Measurements from ENCODE around the gene HMGB1. TPM values are rescaled to one million over a fixed set of nuclear protein-coding genes. Genes with fewer than 3 reads are reported as not detected.
"Not testable (repeated sequence)": the region's sequence is repeated elsewhere in the genome, so short reads cannot be mapped to it uniquely, and the experiment has no call there.

The HMGB1 gene
- total RNA-seq, 1 donor from 2014 or later, result 118 TPM

DNA sequence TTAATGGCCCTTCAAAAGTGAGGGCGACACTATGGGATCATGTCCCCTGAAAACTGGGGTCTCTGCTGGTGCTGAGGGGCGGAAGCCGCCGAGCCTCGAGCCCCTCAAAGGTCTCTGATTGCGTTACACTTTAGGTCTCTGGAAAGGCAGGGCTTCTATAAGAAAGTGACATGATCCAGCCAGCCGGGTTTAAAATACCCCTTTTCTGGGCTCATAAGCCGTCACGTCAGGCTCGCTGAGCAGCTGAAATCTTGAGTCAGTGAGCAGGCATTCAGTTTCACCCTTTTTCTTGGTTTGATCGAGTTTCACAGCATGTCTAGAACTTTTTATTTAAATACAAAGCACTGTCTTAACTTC, 600 bp upstream of the HMGB1 start:
- no peak for DNase-seq (ENCODE audit: low spot score)

DNA sequence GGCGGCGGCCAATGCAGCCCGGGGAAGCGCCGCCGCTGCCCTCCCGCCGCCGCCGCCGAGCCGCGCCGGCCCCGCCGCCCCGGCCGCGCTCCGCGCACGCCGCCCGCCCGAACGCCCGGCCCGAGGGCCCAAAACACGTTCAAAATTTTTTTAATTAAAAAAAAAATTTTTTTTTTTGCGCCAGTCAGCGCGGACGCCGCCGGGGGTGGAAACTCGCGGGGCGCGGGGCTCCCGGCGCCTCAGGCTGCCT, 468 bp downstream of the HMGB1 start:
- no peak for DNase-seq (ENCODE audit: low spot score)

DNA sequence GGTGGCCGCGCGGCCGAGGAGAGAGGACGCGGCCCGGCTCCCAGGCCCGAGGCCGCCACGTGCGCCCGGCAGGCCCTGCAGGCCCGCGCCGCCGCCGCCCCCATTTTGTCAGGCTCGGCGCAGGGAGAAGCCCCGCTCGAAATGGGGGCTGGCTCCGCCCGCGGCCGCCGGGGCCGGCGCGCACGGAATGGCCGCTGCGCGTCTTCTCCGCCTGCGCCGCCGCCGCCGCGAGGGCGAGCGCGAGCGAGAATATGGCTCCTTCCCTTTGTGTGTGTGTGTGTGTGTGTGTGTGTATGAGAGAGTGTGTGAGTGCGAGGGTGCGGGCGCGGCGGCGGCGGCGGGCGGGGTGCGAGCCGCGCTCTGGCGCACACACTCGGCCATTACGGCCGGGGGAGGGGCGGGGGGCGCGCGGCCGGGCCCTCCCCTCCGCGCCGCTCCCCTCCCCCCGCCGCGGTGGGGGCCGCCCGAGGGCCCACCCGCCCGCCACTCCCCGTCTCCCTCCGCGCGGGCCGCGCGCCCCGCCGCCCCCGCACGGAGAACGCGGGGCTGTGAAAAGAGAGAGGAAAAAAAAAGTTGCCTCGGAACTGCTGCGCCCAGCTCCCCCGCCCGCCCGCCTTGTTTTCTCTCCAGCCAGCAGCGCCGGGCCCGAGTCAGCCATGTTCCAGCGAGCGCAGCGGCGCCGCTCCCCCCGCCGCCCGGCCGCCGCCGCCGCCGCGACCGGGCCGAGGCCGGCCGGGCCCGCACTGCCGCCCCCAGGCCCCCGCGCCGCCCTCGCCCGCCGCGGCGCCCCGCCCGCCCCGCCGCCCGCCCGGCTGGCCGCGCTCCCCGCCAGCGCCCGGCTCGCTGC, 1.0 kb downstream of the HMGB1 start:
- peak; percentile 89 for DNase-seq (ENCODE audit: low spot score)

DNA sequence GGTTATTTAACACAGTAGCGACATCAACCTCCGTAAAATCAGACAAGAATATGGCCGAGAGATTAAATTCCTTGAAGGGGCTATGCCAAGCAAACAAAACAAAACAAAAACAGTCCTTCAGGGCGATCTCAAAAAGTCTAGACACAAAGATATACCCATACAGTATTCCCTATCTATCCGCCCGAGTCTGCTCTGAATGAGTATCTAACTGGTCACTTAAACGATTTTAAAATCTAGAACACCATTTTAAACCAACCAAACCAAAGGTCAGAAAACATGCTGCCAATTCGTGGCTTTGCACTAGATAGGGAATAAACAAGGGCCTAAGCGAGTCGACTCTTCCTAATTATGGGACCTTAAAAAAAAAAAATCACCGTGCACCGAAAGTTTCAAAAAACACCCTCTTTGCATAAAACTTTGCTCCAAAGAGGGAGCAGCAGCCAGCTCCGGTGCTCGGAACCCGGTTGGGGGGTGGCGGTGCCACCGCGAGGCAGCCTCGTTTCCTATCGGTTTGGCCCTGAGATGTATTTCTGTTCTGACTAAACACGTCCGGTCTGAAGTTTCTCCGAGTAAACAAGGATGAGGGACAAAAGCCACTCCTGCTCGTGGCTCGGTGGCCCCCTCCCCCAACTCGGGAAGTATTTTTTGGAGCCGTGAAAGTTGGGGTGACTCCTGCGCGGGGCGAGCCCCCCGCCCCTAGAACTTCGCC, 1.8 kb downstream of the HMGB1 start:
- DNase-seq (ENCODE audit: low spot score), result peak; percentile 66

DNA sequence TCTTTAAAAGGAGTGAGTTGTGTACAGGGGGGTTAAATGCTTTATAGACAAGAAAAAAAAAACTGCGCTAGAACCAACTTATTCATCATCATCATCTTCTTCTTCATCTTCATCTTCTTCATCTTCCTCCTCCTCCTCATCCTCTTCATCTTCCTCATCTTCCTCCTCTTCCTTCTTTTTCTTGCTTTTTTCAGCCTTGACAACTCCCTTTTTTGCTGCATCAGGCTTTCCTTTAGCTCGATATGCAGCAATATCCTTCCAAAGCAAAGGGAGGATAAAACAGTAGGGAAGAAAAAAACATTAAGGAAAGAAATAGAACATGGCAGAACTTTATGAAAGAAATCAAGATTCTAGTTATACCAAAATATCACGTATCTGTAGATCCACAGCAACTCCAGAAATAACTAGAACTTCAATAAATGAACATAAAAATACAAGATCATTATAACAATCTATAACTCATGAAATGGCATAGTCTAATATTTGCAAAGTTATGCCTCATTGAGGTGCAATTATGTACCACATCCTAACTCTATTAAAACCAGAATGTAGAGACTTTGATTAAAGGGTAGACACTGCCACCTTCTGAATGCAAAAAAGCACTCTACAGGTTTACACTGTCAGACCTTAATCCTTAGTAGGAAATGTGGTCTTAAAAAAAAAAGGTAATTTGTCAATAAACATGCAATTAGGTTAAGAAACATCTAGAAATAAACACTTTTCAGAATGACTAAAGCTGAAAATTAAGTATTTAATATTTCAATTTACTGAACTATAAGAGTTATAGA, 4.3 kb downstream of the HMGB1 start:
- peak; percentile 61 for DNase-seq (ENCODE audit: low spot score)

DNA sequence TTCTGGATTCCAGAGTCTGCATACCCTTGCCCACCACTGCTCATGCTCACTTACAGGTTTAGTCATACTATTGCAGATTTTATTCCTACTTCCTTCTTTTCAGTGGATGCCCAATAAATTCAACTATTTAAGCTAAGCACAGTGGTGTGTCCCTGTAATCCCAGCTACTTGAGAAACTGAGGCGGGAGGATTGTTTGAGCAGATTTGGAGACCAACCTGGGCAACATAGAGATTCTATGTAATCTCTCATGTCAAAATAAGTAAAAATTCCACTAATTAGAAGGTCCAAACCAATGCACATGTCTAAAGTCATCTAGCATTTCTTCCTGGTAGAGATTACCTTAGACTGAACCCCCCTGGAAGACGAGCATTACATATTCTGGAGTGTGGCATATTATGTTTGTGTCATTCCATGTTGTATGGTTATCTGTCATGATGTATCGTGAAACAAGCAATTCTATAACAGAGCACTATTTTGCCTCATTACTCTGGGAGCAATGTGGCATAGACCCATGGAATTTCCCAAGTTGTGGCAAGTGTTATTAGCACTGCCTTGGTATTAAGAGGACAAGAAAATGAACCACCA, 8.3 kb downstream of the HMGB1 start:
- no peak for DNase-seq (ENCODE audit: low spot score)

DNA sequence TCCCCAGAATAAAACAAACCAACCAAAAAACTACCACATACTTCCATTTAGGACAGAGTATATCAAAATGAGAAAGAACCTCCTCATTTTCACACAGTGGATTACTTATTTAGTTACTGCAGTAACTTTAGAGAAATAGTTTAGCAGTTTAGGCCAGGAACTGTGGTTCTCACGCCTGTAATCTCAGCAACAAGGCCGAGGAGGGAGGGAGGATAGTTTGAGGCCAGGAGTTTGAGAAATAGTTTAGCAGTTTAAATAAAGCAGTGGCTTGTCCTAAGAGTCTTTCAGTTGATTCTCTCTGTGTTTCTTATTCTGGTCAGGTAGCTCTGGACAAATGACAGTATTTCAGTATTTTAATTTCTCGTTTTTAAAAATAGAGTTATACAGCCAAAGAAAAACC, 9.4 kb downstream of the HMGB1 start:
- DNase-seq (ENCODE audit: low spot score), result no peak

DNA sequence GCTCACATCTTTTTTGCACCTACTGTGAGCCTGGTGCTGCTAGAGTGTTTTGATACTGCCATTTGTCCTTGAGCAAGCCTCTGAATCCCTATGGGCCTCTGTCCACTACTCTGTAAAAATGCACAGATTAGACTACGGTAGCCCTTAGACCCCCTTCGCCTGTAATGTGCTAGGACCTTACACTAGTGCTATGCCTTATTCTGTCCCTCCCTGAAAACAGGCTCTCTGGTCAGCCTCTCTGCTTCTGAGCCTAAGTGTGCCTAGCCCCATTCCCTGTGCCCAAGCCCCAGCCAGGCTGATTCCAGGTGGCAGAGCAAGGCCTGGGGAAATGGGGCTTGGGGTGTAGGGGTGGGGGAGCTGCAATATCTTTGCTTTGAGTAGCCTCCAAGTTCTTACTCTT, 10.7 kb downstream of the HMGB1 start:
- no peak for DNase-seq (ENCODE audit: low spot score)

DNA sequence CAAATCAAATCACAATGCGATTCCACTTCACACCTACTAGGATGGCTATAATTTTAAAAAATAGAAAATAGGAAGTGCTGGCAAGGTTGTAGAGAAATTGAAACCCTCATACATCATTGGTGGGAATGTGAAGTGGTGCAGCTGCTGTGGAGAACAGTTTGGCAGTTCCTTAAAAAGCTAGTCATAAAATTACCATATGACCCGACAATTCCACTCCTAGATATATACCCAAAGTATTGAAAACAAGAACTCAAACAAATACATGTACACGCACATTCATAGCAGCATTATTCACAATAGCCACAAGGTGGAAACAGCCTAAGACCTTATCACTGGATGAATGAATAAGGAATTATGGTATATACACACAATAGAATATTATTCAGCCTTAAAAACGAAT, 12.0 kb downstream of the HMGB1 start:
- DNase-seq (ENCODE audit: low spot score), result no peak

DNA sequence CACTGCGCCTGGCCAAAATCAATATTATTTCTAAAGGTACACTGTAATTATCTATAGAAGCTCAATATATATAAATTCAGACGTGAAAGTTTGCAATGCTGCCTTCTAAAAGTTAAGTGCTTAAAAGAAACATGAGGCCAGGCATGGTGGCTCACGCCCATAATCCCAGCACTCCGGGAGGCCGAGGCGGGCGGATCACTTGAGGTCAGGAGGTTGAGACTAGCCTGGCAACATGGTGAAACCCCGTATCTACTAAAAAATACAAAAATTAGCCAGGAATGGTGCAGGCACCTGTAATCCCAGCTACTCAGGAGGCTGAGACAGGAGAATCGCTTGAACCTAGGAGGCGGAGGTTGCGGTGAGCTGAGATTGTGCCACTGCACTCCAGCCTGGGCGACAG, 14.3 kb downstream of the HMGB1 start:
- not testable (repeated sequence) for DNase-seq (ENCODE audit: low spot score)

DNA sequence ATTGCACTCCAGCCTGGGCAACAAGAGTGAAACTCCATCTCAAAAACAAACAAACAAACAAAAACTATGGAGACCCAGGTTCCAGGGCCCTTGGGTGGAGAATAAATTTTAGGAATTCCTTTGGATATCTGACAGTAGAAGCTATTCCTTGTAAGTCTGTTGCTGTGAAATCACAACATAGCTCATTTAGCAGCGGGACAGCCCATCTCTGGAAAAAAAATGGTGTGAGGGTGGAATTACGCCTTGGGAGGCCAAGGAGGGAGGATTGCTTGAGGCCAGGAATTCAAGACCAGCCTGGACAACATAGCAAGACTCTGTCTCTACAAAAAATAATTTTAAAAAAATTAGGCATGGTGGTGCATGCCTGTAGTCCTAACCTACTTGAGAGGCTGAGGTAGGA, 15.7 kb downstream of the HMGB1 start:
- no peak for DNase-seq (ENCODE audit: low spot score)

DNA sequence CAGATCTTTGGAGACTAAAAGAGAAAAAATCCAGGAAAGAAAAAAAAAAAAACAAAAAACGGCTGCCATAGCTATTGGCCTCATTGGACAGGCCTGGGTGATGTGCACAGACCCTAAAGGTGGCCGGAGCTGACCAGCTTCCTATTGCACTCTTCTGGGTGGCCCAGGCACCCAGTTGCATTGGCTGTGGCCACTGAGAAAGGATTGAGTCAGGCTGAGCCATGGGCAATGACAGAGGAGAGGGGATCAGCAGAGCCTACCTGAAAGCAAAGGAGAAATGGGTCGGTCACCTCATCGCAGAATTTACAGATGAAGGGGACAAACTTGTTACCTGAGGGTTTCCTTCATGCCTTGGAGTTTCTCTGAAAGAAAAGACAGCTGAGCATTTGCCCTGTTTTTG, 17.3 kb downstream of the HMGB1 start:
- no peak for DNase-seq (ENCODE audit: low spot score)

DNA sequence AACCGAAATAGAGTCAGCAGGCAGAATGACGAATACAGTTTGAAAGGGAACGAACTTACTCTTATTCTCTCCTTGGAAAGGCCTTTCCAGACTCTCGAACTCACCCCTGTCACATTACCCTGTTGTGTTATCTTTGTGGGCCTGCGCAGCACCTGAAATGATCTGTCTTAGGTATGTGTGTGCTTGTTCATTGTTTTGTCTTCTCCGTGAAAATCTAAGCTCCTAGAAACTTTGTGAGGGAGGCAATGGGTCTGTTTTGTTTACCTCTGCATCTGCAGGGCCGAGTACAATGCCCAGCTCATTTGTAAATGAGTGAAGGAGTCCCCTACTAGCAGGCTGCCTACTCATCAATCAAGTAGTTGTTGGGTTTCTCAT, 19.6 kb downstream of the HMGB1 start:
- no peak for DNase-seq (ENCODE audit: low spot score)

DNA sequence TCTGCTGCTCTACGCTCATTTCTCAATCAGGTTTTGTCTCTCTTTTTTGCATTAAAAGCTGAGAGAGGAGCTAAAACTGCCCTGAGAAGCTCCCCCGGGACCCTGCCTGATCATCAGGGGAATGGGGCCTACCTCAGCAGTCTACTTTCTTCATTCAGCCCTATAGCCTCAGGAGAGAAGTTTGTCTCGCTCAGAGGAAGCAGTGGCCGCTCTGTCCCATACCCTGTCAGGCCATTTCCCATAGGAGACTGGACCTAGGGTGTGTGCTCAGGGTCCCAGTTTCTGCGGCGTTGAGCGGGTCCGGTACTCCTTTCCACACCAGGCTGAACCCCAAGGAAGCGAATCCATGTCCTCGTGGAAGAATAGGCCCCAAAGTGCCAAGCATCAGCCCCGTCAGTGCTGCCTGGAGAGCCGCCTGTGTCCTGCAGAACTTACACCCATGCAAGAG, 21.8 kb downstream of the HMGB1 start:
- no peak for DNase-seq (ENCODE audit: low spot score)

DNA sequence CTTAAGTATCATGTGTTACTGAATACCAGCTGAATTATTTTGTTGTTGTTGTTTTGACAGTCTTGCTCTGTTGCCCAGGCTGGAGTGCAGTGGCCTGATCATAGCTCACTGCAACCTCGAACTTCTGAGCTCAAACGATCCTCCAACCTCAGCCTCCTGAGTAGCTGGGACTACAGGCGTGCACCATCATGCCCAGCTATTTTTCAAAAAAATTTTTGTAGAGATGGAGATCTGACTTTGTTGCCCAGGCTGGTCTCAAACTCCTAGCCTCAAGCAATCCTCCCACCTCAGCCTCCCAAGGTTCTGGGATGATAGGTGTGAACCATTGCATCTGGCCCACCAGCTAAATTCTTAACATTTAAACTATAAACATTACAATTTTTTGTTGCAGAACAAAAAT, 22.2 kb downstream of the HMGB1 start:
- DNase-seq (ENCODE audit: low spot score), result not testable (repeated sequence)

DNA sequence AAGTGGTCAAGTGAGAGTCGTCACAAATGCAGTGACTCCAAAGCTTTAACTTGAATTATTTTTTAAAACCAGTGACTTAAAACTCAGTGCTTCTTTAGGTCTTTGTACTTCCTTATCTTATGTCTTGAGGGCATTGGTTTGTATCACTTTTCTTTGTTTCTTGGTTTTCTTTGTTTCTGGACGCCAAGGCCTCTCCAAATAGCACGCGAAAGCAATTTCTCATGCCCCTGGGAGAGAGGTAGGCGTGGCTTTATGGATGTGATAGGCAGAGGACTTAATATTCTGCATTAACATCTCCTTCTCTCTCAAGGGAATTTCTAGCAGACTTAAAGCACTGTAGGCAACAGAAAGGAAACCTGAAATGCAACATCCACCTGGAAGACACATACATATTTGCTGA, 22.8 kb downstream of the HMGB1 start:
- no peak for DNase-seq (ENCODE audit: low spot score)

DNA sequence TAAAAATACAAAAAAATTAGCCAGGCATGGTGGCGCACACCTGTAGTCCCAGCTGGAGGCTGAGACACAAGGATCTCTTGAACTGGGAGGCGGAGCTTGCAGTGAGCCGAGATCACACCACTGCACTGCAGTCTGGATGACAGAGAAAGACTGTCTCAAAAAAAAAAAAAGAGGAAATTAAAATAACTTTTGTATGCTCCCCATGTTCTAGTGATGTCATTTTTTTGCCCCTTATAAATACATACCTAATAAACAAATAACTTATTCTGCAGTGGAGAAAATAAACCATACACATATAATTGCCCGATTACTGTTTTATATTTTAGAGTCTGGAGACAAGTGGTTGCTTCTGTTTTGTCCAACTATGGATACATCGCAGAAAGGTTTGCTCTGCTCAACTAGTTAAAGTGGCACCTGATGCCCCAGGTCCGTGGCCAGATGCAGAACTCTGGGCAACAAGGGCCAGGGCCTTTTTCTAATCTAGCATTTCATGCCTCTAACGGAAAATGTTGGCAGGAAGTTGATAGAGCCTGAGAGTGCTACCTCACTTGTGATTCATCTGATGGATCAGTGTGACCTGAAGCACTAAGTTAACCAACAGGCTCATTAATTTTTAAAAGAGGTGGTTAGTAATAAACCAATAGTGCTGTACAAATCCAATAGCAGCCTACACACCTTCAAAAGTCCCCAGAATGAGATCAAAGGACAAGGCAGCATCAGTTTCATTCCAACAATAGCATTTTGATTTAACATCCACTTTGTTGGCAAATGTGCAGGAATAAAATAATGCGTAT, 24.6 kb downstream of the HMGB1 start:
- DNase-seq (ENCODE audit: low spot score), result no peak

DNA sequence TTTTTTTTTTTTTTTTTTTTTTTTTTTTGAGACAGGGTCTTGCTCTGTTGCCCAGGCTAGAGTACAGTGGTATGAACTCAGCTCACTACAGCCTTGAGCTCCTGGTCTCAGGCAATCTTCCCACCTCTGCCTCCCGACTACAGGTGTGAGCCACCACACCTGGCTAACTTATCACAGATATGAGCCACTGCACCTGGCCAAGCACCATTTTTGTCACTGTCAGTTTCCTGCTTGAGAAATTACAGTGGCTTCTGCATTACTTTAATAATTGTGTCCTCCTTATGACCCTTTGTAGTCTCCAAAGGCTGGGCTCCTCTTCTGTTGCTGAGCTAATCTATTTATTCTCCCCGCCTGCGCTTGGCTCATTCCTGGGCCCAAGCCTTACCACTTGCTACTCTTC, 27.4 kb downstream of the HMGB1 start:
- DNase-seq (ENCODE audit: low spot score), result no peak

DNA sequence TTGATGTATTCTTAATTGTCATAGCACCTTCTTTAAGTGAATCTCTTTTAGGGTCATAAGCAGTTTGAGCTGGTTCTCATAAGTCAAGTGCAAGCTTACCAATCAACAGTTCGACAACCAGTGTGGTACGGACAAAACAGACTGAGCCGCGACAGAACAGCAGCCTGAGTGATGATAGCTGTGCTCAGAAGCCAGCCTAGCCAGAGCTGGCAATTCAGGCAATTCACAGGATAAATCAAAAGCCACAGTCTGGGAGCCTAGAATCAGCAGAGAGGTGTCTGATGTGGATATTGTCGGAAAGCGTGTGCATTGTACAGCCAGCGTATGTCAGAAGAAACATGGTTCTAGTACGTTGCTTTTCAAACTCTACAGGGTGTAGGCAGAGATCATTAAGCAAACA, 28.6 kb downstream of the HMGB1 start:
- no peak for DNase-seq (ENCODE audit: low spot score)

DNA sequence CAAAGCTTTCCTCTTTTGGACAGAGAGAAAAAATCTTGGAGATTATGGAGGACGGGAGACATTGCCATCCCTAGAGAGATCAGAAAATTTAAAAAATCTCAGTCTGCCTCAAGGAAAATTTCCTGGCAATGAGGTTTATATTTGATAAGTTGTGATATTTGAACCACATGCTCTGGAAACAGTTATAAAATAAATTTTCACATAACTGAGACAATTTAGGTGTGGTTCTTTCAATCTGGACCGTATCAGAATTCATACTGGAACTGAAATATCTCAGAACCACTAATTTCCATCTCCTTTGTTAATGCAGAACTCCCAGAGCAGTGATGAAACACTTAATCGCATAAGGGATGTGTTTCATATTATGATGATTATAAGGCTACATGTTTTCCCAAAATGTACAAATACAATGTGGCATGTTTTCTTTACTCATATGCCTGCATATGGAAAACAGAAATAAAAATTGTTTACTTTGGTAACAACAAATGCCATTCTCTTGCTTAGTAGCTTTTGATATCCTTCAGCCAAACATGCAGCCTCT, 29.8 kb downstream of the HMGB1 start:
- no peak for DNase-seq (ENCODE audit: low spot score)

DNA sequence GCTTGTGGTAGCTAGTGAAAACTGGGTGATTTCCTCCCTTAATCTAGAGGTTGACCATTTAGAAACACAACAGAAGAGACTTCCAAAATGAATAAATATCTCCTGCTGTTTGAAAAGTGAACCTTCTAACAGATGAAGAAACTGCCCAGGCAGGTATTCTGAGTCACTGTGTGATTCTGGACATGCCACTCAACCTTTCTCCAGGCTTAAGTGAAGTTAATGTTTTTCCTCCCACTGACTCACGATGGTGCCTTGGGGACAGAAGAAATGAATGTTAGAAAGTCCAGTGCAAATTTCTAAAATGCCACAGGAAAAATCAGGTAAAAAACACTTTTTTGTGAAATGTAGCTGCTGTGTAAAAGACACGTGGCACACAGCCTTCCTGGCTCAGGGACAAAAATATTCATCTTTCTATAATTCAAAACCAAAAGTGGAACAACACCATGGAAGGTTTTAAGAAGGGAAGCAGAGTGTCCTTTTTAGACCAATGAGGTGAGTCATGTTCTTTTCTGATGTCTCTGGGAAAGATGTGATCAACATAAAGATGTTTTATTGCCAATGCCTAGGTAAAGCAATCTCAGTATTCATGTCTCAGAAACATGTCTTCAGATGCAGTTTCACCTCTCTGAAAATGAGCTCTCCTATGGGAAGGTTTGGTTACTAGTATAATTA, 34.3 kb downstream of the HMGB1 start:
- DNase-seq (ENCODE audit: low spot score), result no peak

All from umbilical cord (tissue), 2 donors.